ENCODE results near the gene LARGE1.

- TF ChIP-seq, protein P1, sequence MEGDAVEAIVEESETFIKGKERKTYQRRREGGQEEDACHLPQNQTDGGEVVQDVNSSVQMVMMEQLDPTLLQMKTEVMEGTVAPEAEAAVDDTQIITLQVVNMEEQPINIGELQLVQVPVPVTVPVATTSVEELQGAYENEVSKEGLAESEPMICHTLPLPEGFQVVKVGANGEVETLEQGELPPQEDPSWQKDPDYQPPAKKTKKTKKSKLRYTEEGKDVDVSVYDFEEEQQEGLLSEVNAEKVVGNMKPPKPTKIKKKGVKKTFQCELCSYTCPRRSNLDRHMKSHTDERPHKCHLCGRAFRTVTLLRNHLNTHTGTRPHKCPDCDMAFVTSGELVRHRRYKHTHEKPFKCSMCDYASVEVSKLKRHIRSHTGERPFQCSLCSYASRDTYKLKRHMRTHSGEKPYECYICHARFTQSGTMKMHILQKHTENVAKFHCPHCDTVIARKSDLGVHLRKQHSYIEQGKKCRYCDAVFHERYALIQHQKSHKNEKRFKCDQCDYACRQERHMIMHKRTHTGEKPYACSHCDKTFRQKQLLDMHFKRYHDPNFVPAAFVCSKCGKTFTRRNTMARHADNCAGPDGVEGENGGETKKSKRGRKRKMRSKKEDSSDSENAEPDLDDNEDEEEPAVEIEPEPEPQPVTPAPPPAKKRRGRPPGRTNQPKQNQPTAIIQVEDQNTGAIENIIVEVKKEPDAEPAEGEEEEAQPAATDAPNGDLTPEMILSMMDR (IDR thresholded peaks at IDR 0.05; ENCODE audit: borderline replicate concordance, extremely low read depth, low read length, poor library complexity, severe bottlenecking), result no peak
- no peak for TF ChIP-seq EZH2 (IDR thresholded peaks at IDR 0.05; ENCODE audit: borderline replicate concordance, low read depth, low read length, severe bottlenecking)
Measured at GRCh38 chr22:33882991-33883390, 37.3 kb downstream of the LARGE1 start.

Data from DND-41 (cell line).